HepG2 (cell line): Measurements from ENCODE around the gene LOXL4. TPM values are rescaled to one million over a fixed set of nuclear protein-coding genes. Genes with fewer than 3 reads are reported as not detected.

Experiments used
- CHD4 ChIP-seq: fragments of 200-600 bp; sonication (generic); IDR thresholded peaks from 2 replicates; pipeline ENCODE4 v1.7.0; 2017; ENCODE audit warnings: mild to moderate bottlenecking, low read length, borderline replicate concordance
- FOXA1 ChIP-seq, 2 experiments: fragments of 450-650 bp in 1 of 2; sonication (generic) in 1 of 2; formaldehyde crosslinking in 1 of 2; IDR thresholded peaks; 2 replicates each; pipeline versions ENCODE4 v1.4.0 to v1.6.1; 2016 to 2020; ENCODE audit warnings: missing genetic modification reagents in 1 of 2
- HNF4G ChIP-seq, 2 experiments: sonication (generic) in 1 of 2; formaldehyde crosslinking in 1 of 2; IDR thresholded peaks; 2 replicates each; pipeline versions ENCODE4 v1.4.0 to v1.6.1; 2011 to 2020; ENCODE audit warnings: borderline replicate concordance in 2 of 2, low read depth in 2 of 2, mild to moderate bottlenecking in 2 of 2, low read length in 1 of 2, missing genetic modification reagents in 1 of 2, moderate library complexity in 1 of 2
- HOXA3 ChIP-seq: sonication (generic); formaldehyde crosslinking; IDR thresholded peaks from 2 replicates; pipeline ENCODE4 v1.5.0; 2020; ENCODE audit warnings: missing genetic modification reagents
- MAZ ChIP-seq, 2 experiments: sonication (generic) in 1 of 2; formaldehyde crosslinking in 1 of 2; IDR thresholded peaks; 2 replicates each; pipeline versions ENCODE4 v1.5.0 to v1.6.1; 2012 to 2020; ENCODE audit warnings: low read depth in 2 of 2, mild to moderate bottlenecking in 2 of 2, borderline replicate concordance in 1 of 2, improper control_type of control experiment in 1 of 2, low read length in 1 of 2, missing genetic modification reagents in 1 of 2, moderate library complexity in 1 of 2
- MED13 ChIP-seq: sonication (generic); formaldehyde crosslinking; IDR thresholded peaks from 2 replicates; pipeline ENCODE4 v1.5.0; 2020; ENCODE audit warnings: missing genetic modification reagents
- MEF2D ChIP-seq: sonication (generic); formaldehyde crosslinking; IDR thresholded peaks from 2 replicates; pipeline ENCODE4 v1.5.1; 2020; ENCODE audit warnings: mild to moderate bottlenecking, missing genetic modification reagents
- MTERF4 ChIP-seq: sonication (generic); formaldehyde crosslinking; IDR thresholded peaks from 2 replicates; pipeline ENCODE4 v1.8.0; 2023; ENCODE audit warnings: mild to moderate bottlenecking, missing genetic modification reagents
- MXD3 ChIP-seq: IDR thresholded peaks from 2 replicates; pipeline ENCODE4 v1.6.1; 2016; ENCODE audit warnings: mild to moderate bottlenecking, missing biosample characterization, missing genetic modification reagents
- RBAK ChIP-seq: sonication (generic); formaldehyde crosslinking; IDR thresholded peaks from 2 replicates; pipeline ENCODE4 v1.5.1; 2020; ENCODE audit warnings: mild to moderate bottlenecking, missing genetic modification reagents
- SIN3A ChIP-seq: IDR thresholded peaks from 2 replicates; pipeline ENCODE4 v1.6.1; 2011; ENCODE audit warnings: low read depth, mild to moderate bottlenecking, control low read depth, low read length, borderline replicate concordance
- SIX1 ChIP-seq: sonication (generic); formaldehyde crosslinking; IDR thresholded peaks from 2 replicates; pipeline ENCODE4 v1.4.0; 2020; ENCODE audit warnings: missing genetic modification reagents, borderline replicate concordance
- SRF ChIP-seq: IDR thresholded peaks from 2 replicates; pipeline ENCODE4 v1.6.1; 2011; ENCODE audit warnings: mild to moderate bottlenecking, low read depth, low read length, moderate library complexity
- TOPORS ChIP-seq: sonication (generic); formaldehyde crosslinking; IDR thresholded peaks from 2 replicates; pipeline ENCODE4 v1.8.0; 2023; ENCODE audit warnings: mild to moderate bottlenecking, missing genetic modification reagents
- ZBTB44 ChIP-seq: sonication (generic); formaldehyde crosslinking; IDR thresholded peaks from 2 replicates; pipeline ENCODE4 v1.4.0; 2020; ENCODE audit warnings: missing genetic modification reagents
- ZNF17 ChIP-seq: sonication (generic); formaldehyde crosslinking; IDR thresholded peaks from 2 replicates; pipeline ENCODE4 v1.5.0; 2020; ENCODE audit warnings: mild to moderate bottlenecking, missing genetic modification reagents
- ZNF230 ChIP-seq: sonication (generic); formaldehyde crosslinking; IDR thresholded peaks from 2 replicates; pipeline ENCODE4 v1.4.0; 2020; ENCODE audit warnings: mild to moderate bottlenecking, missing genetic modification reagents
- ZNF251 ChIP-seq: sonication (generic); formaldehyde crosslinking; IDR thresholded peaks from 2 replicates; pipeline ENCODE4 v1.9.0; 2021; ENCODE audit warnings: mild to moderate bottlenecking, missing genetic modification reagents
- ZNF616 ChIP-seq: sonication (generic); formaldehyde crosslinking; IDR thresholded peaks from 2 replicates; pipeline ENCODE4 v1.5.0; 2020; ENCODE audit warnings: low read depth, mild to moderate bottlenecking, missing genetic modification reagents
- ZNF704 ChIP-seq: sonication (generic); formaldehyde crosslinking; IDR thresholded peaks from 2 replicates; pipeline ENCODE4 v1.8.1; 2023; ENCODE audit warnings: mild to moderate bottlenecking, inconsistent platforms, moderate library complexity, missing genetic modification reagents, borderline replicate concordance
- ZNF800 ChIP-seq: sonication (generic); formaldehyde crosslinking; IDR thresholded peaks from 2 replicates; pipeline ENCODE4 v1.4.0; 2020; ENCODE audit warnings: missing genetic modification reagents
- ZSCAN21 ChIP-seq: sonication (generic); formaldehyde crosslinking; IDR thresholded peaks from 2 replicates; pipeline ENCODE4 v1.8.0; 2022; ENCODE audit warnings: mild to moderate bottlenecking, missing genetic modification reagents, moderate library complexity, borderline replicate concordance
- polyA plus RNA-seq, 8 experiments: library from polyadenylated mRNA; depleted of rRNA in 3 of 8; stranded (reverse) in 7 of 8; unstranded in 1 of 8; fragments of >200 nt; fragmentation: Illumina TruSeq in 4 of 8; extraction: Trizol in 4 of 8; gene quantifications; 2 replicates each; pipeline versions ENCODE4 v1.2.1 to v1.2.3, GENCODE V29; 2011 to 2016; ENCODE audit warnings: low read depth in 4 of 8, missing spikeins in 1 of 8, mixed read lengths in 1 of 8; ENCODE audit not compliant: insufficient read depth in 1 of 8
- total RNA-seq, 5 experiments: library from RNA; depleted of rRNA; stranded (reverse); fragments of >200 nt; fragmentation: Illumina TruSeq; extraction: Trizol; gene quantifications; 2 replicates each; pipeline ENCODE4 v1.2.3, GENCODE V29; 2016; ENCODE audit warnings: low read depth in 1 of 5

LOXL4 gene
- total and polyA plus RNA-seq, 2 of the 13 experiments (the other 11 are each of a cell fraction or from before 2014, with no cell fraction given): 8.8 to 21.1 TPM

- TF ChIP-seq FOXA1 (IDR thresholded peaks at IDR 0.05): no peak
- no peak; the same call in 1 of the 2 replicates for TF ChIP-seq FOXA1 (CRISPR knock-in tag; IDR thresholded peaks at IDR 0.05)
- TF ChIP-seq ZBTB44 (CRISPR knock-in tag): no peak
- 0 out of 2 replicates have a peak, but pooled peaks have one; percentile 50 for TF ChIP-seq MAZ (IDR thresholded peaks at IDR 0.05; ENCODE audit: borderline replicate concordance, low read depth, low read length)
- TF ChIP-seq MAZ (CRISPR knock-in tag; IDR thresholded peaks at IDR 0.05; ENCODE audit: low read depth): no peak
- TF ChIP-seq ZSCAN21 (CRISPR knock-in tag): no peak
- peak; percentile 57; the same call in 1 of the 2 replicates for TF ChIP-seq CHD4
- TF ChIP-seq ZNF704 (CRISPR knock-in tag): no peak
- TF ChIP-seq ZNF230 (CRISPR knock-in tag): no peak
- TF ChIP-seq ZNF251: no peak
- no peak for TF ChIP-seq MEF2D (CRISPR knock-in tag)
- TF ChIP-seq HOXA3: no peak
- no peak for TF ChIP-seq ZNF17 (CRISPR knock-in tag)
- TF ChIP-seq RBAK (CRISPR knock-in tag): no peak
- no peak for TF ChIP-seq MTERF4 (CRISPR knock-in tag)
- TF ChIP-seq TOPORS (CRISPR knock-in tag): no peak
- peak; percentile 60; the same call in 1 of the 2 replicates for TF ChIP-seq HNF4G (IDR thresholded peaks at IDR 0.05; ENCODE audit: borderline replicate concordance, low read depth, low read length)
- no peak for TF ChIP-seq HNF4G (CRISPR knock-in tag; IDR thresholded peaks at IDR 0.05; ENCODE audit: borderline replicate concordance, low read depth)
- no peak for TF ChIP-seq MXD3 (CRISPR knock-in tag)
- no peak for TF ChIP-seq ZNF800 (CRISPR knock-in tag)
- no peak for TF ChIP-seq MED13 (CRISPR knock-in tag)
- no peak for TF ChIP-seq ZNF616
- no peak; the same call in 1 of the 2 replicates for TF ChIP-seq SIX1 (CRISPR knock-in tag)
- no peak for TF ChIP-seq SIN3A
- TF ChIP-seq SRF: no peak
Measured at GRCh38 chr10:98268694-98269431, 869 bp upstream of the LOXL4 start (continued).
